SK-N-SH treated with all-trans-retinoic acid at 6 μM for 48 hours (cell line): ENCODE results near the gene FAM151A.

ENCODE experiments used
- ESRRG ChIP-seq: fragments of 250-450 bp; sonication (Bioruptor Pico); IDR thresholded peaks from 2 replicates; pipeline ENCODE4 v1.6.1; 2021; ENCODE audit warnings: mild to moderate bottlenecking
- ISL1 ChIP-seq: fragments of 250-450 bp; sonication (Bioruptor Pico); IDR thresholded peaks from 2 replicates; pipeline ENCODE4 v2.1.2; 2022; ENCODE audit warnings: mild to moderate bottlenecking, moderate library complexity
- PATZ1 ChIP-seq: fragments of 250-450 bp; sonication (Bioruptor Pico); IDR thresholded peaks from 2 replicates; pipeline ENCODE4 v1.8.0; 2020; ENCODE audit warnings: mild to moderate bottlenecking, moderate library complexity, borderline replicate concordance
- SNAI2 ChIP-seq: fragments of 250-450 bp; sonication (Bioruptor Pico); IDR thresholded peaks from 2 replicates; pipeline ENCODE4 v1.5.0; 2020; ENCODE audit warnings: mild to moderate bottlenecking, moderate library complexity
- ZFP3 ChIP-seq: fragments of 250-450 bp; sonication (Bioruptor Pico); IDR thresholded peaks from 2 replicates; pipeline ENCODE4 v1.5.0; 2020; ENCODE audit warnings: mild to moderate bottlenecking, moderate library complexity
- ZFP30 ChIP-seq: fragments of 450-650 bp; formaldehyde crosslinking; IDR thresholded peaks from 2 replicates; pipeline ENCODE4 v1.5.0; 2022; ENCODE audit warnings: mild to moderate bottlenecking, moderate library complexity
- ZNF565 ChIP-seq: fragments of 450-650 bp; formaldehyde crosslinking; conservative IDR thresholded peaks from 2 replicates; pipeline ENCODE4 v1.5.0; 2020; ENCODE audit warnings: low read depth, mild to moderate bottlenecking, moderate library complexity
- ZNF70 ChIP-seq: fragments of 450-650 bp; formaldehyde crosslinking; IDR thresholded peaks from 2 replicates; pipeline ENCODE4 v1.5.0; 2020; ENCODE audit warnings: mild to moderate bottlenecking, moderate library complexity
- TF ChIP-seq, protein P1 (sequence below): fragments of 250-450 bp; sonication (Bioruptor Pico); IDR thresholded peaks from 2 replicates; pipeline ENCODE4 v1.5.0; 2020; ENCODE audit warnings: mild to moderate bottlenecking, moderate library complexity
- TF ChIP-seq, protein P2 (sequence below): fragments of 250-450 bp; sonication (Bioruptor Pico); IDR thresholded peaks from 2 replicates; pipeline ENCODE4 v1.5.1; 2020; ENCODE audit warnings: low read depth, mild to moderate bottlenecking, moderate library complexity
- TF ChIP-seq, protein P3 (sequence below): fragments of 250-450 bp; sonication (Bioruptor Pico); IDR thresholded peaks from 2 replicates; pipeline ENCODE4 v1.8.0; 2021; ENCODE audit warnings: low read depth, mild to moderate bottlenecking, moderate library complexity, borderline replicate concordance
- TF ChIP-seq, protein P4 (sequence below): fragments of 250-450 bp; sonication (Bioruptor Pico); IDR thresholded peaks from 2 replicates; pipeline ENCODE4 v1.5.1; 2021; ENCODE audit warnings: mild to moderate bottlenecking, moderate library complexity

DNA sequence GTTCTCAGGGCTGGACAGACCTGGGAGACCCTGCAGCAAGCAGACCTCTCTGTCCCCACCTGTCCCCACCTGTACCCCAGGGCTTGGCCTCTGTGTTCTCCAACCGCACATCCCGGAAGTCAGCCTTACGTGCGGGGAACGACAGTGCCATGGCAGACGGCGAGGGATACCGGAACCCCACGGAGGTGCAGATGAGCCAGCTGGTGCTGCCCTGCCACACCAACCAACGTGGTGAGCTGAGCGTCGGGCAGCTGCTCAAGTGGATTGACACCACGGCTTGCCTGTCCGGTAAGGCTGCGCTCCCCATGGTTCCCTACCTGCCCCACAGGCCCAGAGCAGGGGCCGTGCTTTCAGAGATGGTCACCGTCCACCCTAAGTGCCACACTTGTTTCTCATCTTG lies 38.8 kb downstream of the FAM151A start:
- no peak for TF ChIP-seq ZNF70 (CRISPR knock-in tag)
- no peak for TF ChIP-seq ESRRG
- no peak for TF ChIP-seq PATZ1 (CRISPR knock-in tag)
- TF ChIP-seq, protein P1, sequence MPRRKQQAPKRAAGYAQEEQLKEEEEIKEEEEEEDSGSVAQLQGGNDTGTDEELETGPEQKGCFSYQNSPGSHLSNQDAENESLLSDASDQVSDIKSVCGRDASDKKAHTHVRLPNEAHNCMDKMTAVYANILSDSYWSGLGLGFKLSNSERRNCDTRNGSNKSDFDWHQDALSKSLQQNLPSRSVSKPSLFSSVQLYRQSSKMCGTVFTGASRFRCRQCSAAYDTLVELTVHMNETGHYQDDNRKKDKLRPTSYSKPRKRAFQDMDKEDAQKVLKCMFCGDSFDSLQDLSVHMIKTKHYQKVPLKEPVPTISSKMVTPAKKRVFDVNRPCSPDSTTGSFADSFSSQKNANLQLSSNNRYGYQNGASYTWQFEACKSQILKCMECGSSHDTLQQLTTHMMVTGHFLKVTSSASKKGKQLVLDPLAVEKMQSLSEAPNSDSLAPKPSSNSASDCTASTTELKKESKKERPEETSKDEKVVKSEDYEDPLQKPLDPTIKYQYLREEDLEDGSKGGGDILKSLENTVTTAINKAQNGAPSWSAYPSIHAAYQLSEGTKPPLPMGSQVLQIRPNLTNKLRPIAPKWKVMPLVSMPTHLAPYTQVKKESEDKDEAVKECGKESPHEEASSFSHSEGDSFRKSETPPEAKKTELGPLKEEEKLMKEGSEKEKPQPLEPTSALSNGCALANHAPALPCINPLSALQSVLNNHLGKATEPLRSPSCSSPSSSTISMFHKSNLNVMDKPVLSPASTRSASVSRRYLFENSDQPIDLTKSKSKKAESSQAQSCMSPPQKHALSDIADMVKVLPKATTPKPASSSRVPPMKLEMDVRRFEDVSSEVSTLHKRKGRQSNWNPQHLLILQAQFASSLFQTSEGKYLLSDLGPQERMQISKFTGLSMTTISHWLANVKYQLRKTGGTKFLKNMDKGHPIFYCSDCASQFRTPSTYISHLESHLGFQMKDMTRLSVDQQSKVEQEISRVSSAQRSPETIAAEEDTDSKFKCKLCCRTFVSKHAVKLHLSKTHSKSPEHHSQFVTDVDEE (CRISPR knock-in tag) = no peak
- no peak for TF ChIP-seq ZFP3 (CRISPR knock-in tag)
- TF ChIP-seq ISL1 (CRISPR knock-in tag) = no peak
- TF ChIP-seq, protein P2, sequence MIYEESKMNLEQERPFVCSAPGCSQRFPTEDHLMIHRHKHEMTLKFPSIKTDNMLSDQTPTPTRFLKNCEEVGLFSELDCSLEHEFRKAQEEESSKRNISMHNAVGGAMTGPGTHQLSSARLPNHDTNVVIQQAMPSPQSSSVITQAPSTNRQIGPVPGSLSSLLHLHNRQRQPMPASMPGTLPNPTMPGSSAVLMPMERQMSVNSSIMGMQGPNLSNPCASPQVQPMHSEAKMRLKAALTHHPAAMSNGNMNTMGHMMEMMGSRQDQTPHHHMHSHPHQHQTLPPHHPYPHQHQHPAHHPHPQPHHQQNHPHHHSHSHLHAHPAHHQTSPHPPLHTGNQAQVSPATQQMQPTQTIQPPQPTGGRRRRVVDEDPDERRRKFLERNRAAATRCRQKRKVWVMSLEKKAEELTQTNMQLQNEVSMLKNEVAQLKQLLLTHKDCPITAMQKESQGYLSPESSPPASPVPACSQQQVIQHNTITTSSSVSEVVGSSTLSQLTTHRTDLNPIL = no peak
- TF ChIP-seq, protein P3, sequence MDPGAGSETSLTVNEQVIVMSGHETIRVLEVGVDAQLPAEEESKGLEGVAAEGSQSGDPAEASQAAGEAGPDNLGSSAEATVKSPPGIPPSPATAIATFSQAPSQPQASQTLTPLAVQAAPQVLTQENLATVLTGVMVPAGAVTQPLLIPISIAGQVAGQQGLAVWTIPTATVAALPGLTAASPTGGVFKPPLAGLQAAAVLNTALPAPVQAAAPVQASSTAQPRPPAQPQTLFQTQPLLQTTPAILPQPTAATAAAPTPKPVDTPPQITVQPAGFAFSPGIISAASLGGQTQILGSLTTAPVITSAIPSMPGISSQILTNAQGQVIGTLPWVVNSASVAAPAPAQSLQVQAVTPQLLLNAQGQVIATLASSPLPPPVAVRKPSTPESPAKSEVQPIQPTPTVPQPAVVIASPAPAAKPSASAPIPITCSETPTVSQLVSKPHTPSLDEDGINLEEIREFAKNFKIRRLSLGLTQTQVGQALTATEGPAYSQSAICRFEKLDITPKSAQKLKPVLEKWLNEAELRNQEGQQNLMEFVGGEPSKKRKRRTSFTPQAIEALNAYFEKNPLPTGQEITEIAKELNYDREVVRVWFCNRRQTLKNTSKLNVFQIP = no peak
- TF ChIP-seq, protein P4, sequence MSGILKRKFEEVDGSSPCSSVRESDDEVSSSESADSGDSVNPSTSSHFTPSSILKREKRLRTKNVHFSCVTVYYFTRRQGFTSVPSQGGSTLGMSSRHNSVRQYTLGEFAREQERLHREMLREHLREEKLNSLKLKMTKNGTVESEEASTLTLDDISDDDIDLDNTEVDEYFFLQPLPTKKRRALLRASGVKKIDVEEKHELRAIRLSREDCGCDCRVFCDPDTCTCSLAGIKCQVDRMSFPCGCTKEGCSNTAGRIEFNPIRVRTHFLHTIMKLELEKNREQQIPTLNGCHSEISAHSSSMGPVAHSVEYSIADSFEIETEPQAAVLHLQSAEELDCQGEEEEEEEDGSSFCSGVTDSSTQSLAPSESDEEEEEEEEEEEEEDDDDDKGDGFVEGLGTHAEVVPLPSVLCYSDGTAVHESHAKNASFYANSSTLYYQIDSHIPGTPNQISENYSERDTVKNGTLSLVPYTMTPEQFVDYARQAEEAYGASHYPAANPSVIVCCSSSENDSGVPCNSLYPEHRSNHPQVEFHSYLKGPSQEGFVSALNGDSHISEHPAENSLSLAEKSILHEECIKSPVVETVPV = no peak
- no peak for TF ChIP-seq SNAI2
- no peak for TF ChIP-seq ZNF565 (CRISPR knock-in tag)
- TF ChIP-seq ZFP30 = no peak
